ENCODE data around the gene SLC24A5.

The SLC24A5 gene

GRCh38 chr15:48191574-48192225, 70.9 kb downstream of the SLC24A5 start, which contains the start of gene CTXN2:
TSS of gene CTXN2 (plus strand) at chr15:48191665. CDS start at chr15:48201301, 9,636 bp downstream.
- DNase-seq, result no peak

All from SW 1271 (cell line).